ENCODE measurements around the gene SLC5A9. TPM values are rescaled to one million over a fixed set of nuclear protein-coding genes. Genes with fewer than 3 reads are reported as not detected.

The SLC5A9 gene
- polyA plus RNA-seq, 3 donors: 0.15 to 0.42 (median 0.28) TPM

- Histone ChIP-seq H2AFZ (ENCODE audit: insufficient read depth, low read depth, low read length, poor library complexity, severe bottlenecking) (no peak overlapping the region), H3K4me1 (ENCODE audit: control insufficient read depth in 1 of 2, insufficient read depth in 2 of 2, low read length in 2 of 2) (peaks cover 29 to 30% of the 10 kb centered on the region in 2 donors), H4K20me1 (ENCODE audit: insufficient read depth, low read length) (no peaks in the 10 kb centered on the region), H3K4me3 (replicated peaks in 1 of 3; ENCODE audit: low read depth in 2 of 3, low read length in 3 of 3) (no peak overlapping the region), H3K4me2 (replicated peaks; ENCODE audit: extremely low read depth, low read length, poor library complexity, severe bottlenecking) (no peak overlapping the region), H3K27ac (ENCODE audit: low read depth in 1 of 2, low read length in 2 of 2) (no peak overlapping the region), H3K9ac (ENCODE audit: insufficient read depth, low read length, poor library complexity, severe bottlenecking) (no peak overlapping the region), H3K9me3 (replicated peaks in 1 of 2; ENCODE audit: control insufficient read depth in 1 of 2, insufficient read depth in 1 of 2, low read length in 2 of 2) (no peaks in the 10 kb centered on the region), H3K27me3 (ENCODE audit: control insufficient read depth in 2 of 2, insufficient read depth in 2 of 2, low read length in 2 of 2) (no peaks in the 10 kb centered on the region), H3K79me2 (ENCODE audit: insufficient read depth, low read length) (no peaks in the 10 kb centered on the region), H3K36me3 (replicated peaks in 1 of 2; ENCODE audit: control insufficient read depth in 1 of 2, insufficient read depth in 2 of 2, low read length in 2 of 2) (no peaks in the 10 kb centered on the region)
- no peak overlapping the region for H3K27ac Mint-ChIP-seq
- H3K9me3 Mint-ChIP-seq: peaks cover 0 to 2% (median 0%) of the 10 kb centered on the region in 7 donors
- no peaks in the 10 kb centered on the region for H3K27me3 Mint-ChIP-seq (ENCODE audit: low read depth in 3 of 3)
- no peak for DNase-seq
- H3K4me1 Mint-ChIP-seq: peaks cover 19% of the 10 kb centered on the region
- 77% methylated on average over 5 of the region's 7 CpGs for WGBS (ENCODE audit: insufficient coverage)
- no peak overlapping the region for H3K4me3 Mint-ChIP-seq
- intact Hi-C loops (cut with micrococcal nuclease): loop anchor here in 1 of 2 donors (10.0 kb wide), 1 partner anchor 209 kb away; no protein-coding TSS in a partner anchor
- TF ChIP-seq CTCF (IDR thresholded peaks at IDR 0.05): no peak
- H3K36me3 Mint-ChIP-seq: no peaks in the 10 kb centered on the region
Observed at GRCh38 chr1:48223366-48224240, 1.1 kb downstream of the SLC5A9 start.

GRCh38 chr1:48224791-48225190 lies 2.3 kb downstream of the SLC5A9 start:
- Mint-ChIP-seq H3K9me3 (no peaks in the 10 kb centered on the region), H3K36me3 (no peaks in the 10 kb centered on the region), H3K27me3 (ENCODE audit: low read depth in 3 of 3) (no peaks in the 10 kb centered on the region), H3K27ac (no peak overlapping the region), H3K4me1 (peaks cover 21% of the 10 kb centered on the region), H3K4me3 (no peak overlapping the region)
- no peak overlapping the region for H3K4me3 ChIP-seq (replicated peaks in 1 of 3; ENCODE audit: low read depth in 2 of 3, low read length in 3 of 3)
- intact Hi-C loops (cut with micrococcal nuclease): loop anchor here in 1 of 2 donors (10.0 kb wide), 1 partner anchor 210 kb away; no protein-coding TSS in a partner anchor
- H3K36me3 ChIP-seq (replicated peaks in 1 of 2; ENCODE audit: control insufficient read depth in 1 of 2, insufficient read depth in 2 of 2, low read length in 2 of 2): no peaks in the 10 kb centered on the region
- 93% methylated on average over 5 of the region's 6 CpGs for WGBS (ENCODE audit: insufficient coverage)
- H3K4me2 ChIP-seq (replicated peaks; ENCODE audit: extremely low read depth, low read length, poor library complexity, severe bottlenecking): no peak overlapping the region
- TF ChIP-seq CTCF (IDR thresholded peaks at IDR 0.05): no peak
- no peak overlapping the region for H3K9ac ChIP-seq (ENCODE audit: insufficient read depth, low read length, poor library complexity, severe bottlenecking)
- no peak for DNase-seq
- no peaks in the 10 kb centered on the region for H3K9me3 ChIP-seq (replicated peaks in 1 of 2; ENCODE audit: control insufficient read depth in 1 of 2, insufficient read depth in 1 of 2, low read length in 2 of 2)
- H2AFZ ChIP-seq (ENCODE audit: insufficient read depth, low read depth, low read length, poor library complexity, severe bottlenecking): no peak overlapping the region
- peaks cover 36 to 37% of the 10 kb centered on the region in 2 donors for H3K4me1 ChIP-seq (ENCODE audit: control insufficient read depth in 1 of 2, insufficient read depth in 2 of 2, low read length in 2 of 2)
- H3K27ac ChIP-seq (ENCODE audit: low read depth in 1 of 2, low read length in 2 of 2): no peak overlapping the region
- no peaks in the 10 kb centered on the region for H4K20me1 ChIP-seq (ENCODE audit: insufficient read depth, low read length)
- H3K27me3 ChIP-seq (ENCODE audit: control insufficient read depth in 2 of 2, insufficient read depth in 2 of 2, low read length in 2 of 2): no peaks in the 10 kb centered on the region
- no peaks in the 10 kb centered on the region for H3K79me2 ChIP-seq (ENCODE audit: insufficient read depth, low read length)
